ENCODE data around the gene DMD. TPM values are rescaled to one million over a fixed set of nuclear protein-coding genes. Genes with fewer than 3 reads are reported as not detected.

DMD gene
- total and polyA plus RNA-seq, 2 of the 13 experiments (the other 11 are each of a cell fraction or from before 2014, with no cell fraction given): 17.6 to 25.9 TPM

DNA sequence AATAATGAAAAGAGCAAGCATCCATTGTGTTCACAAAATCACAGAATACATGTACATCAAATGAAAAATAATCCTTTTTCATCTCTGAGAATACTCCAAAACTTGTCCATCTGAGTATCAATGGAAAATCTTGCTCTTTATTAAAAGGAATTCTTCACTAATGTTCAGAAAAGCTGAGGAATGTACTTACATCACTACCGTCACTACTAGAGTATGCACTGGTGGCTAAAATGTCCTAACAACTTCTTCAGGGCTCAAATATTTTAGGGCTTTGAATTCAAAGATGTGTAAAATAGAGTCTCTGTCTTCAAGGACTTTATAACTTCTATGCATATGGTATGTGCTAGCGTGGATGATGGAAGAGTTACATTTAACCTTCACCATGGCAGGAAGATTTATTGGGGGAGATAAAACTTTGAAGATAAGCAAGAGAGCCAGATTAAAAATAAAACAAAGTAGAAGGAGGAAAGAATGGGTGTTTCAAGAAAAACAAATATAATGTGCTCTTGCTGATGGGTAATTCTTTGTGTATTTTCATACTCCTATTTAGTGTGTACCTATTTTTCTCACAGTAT is 55.1 kb downstream of the DMD start:
- DNase-seq (ENCODE audit: low spot score): no peak
- ATAC-seq: no peak
- Histone ChIP-seq H4K20me1 (ENCODE audit: insufficient read depth, low read length) (no peaks in the 10 kb centered on the region), H3K27ac (ENCODE audit: extremely low read length, insufficient read depth, low read length) (no peak overlapping the region), H3K4me3 (replicated peaks in 1 of 3; ENCODE audit: insufficient read depth in 1 of 3, low read depth in 2 of 3, low read length in 3 of 3) (no peak overlapping the region), H2AFZ (ENCODE audit: low read length) (no peak overlapping the region), H3K4me2 (ENCODE audit: low read depth, low read length) (no peak overlapping the region), H3K36me3 (replicated peaks in 1 of 2; ENCODE audit: control insufficient read depth in 1 of 2, insufficient read depth in 2 of 2, low read length in 2 of 2) (no peaks in the 10 kb centered on the region), H3K4me1 (ENCODE audit: insufficient read depth, low read length) (no peaks in the 10 kb centered on the region), H3K79me2 (ENCODE audit: insufficient read depth, low read length) (no peaks in the 10 kb centered on the region), H3K9me3 (ENCODE audit: low read length) (no peaks in the 10 kb centered on the region), H3K27me3 (ENCODE audit: control insufficient read depth in 1 of 2, insufficient read depth in 2 of 2, low read length in 2 of 2) (no peaks in the 10 kb centered on the region), H3K9ac (ENCODE audit: insufficient read depth, low read depth, low read length) (no peak overlapping the region)
- ChIA-PET POLR2A (no interaction called here), CTCF (ENCODE audit: low intra/inter-chr PET ratio, low total read pairs) (no interaction called here)
- no peak for FAIRE-seq
- in situ Hi-C loops (cut with HindIII; ENCODE audit: extremely low pct_ligation_motif_present, low pct_unique_long_range_greater_than_20kb) (no loop called here), intact Hi-C loops (cut with micrococcal nuclease; ENCODE audit: unreplicated experiment) (no loop called here)
- WGBS (ENCODE audit: low lambda C conversion rate): 4% methylated on average over 2 of the region's 2 CpGs
- no TSS peak for BruUV-seq (replicated peaks)
- TF ChIP-seq HOXD1 (CRISPR knock-in tag; IDR thresholded peaks at IDR 0.05) (no peak), SIN3A (IDR thresholded peaks at IDR 0.05; ENCODE audit: borderline replicate concordance, low read depth, low read length) (no peak), ZNF225 (CRISPR knock-in tag; IDR thresholded peaks at IDR 0.05) (no peak), ZFP36L1 (CRISPR knock-in tag; IDR thresholded peaks at IDR 0.05) (no peak), ZNF879 (CRISPR knock-in tag; IDR thresholded peaks at IDR 0.05) (no peak), ZBTB42 (CRISPR knock-in tag; IDR thresholded peaks at IDR 0.05) (no peak), KMT2B (CRISPR knock-in tag; IDR thresholded peaks at IDR 0.05) (no peak)
- TF ChIP-seq, protein P1, sequence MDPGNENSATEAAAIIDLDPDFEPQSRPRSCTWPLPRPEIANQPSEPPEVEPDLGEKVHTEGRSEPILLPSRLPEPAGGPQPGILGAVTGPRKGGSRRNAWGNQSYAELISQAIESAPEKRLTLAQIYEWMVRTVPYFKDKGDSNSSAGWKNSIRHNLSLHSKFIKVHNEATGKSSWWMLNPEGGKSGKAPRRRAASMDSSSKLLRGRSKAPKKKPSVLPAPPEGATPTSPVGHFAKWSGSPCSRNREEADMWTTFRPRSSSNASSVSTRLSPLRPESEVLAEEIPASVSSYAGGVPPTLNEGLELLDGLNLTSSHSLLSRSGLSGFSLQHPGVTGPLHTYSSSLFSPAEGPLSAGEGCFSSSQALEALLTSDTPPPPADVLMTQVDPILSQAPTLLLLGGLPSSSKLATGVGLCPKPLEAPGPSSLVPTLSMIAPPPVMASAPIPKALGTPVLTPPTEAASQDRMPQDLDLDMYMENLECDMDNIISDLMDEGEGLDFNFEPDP (CRISPR knock-in tag; conservative IDR thresholded peaks at IDR 0.05): no peak
- TF ChIP-seq, protein P2, sequence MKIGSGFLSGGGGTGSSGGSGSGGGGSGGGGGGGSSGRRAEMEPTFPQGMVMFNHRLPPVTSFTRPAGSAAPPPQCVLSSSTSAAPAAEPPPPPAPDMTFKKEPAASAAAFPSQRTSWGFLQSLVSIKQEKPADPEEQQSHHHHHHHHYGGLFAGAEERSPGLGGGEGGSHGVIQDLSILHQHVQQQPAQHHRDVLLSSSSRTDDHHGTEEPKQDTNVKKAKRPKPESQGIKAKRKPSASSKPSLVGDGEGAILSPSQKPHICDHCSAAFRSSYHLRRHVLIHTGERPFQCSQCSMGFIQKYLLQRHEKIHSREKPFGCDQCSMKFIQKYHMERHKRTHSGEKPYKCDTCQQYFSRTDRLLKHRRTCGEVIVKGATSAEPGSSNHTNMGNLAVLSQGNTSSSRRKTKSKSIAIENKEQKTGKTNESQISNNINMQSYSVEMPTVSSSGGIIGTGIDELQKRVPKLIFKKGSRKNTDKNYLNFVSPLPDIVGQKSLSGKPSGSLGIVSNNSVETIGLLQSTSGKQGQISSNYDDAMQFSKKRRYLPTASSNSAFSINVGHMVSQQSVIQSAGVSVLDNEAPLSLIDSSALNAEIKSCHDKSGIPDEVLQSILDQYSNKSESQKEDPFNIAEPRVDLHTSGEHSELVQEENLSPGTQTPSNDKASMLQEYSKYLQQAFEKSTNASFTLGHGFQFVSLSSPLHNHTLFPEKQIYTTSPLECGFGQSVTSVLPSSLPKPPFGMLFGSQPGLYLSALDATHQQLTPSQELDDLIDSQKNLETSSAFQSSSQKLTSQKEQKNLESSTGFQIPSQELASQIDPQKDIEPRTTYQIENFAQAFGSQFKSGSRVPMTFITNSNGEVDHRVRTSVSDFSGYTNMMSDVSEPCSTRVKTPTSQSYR (CRISPR knock-in tag; IDR thresholded peaks at IDR 0.05; ENCODE audit: borderline replicate concordance): no peak
- TF ChIP-seq, protein P3, sequence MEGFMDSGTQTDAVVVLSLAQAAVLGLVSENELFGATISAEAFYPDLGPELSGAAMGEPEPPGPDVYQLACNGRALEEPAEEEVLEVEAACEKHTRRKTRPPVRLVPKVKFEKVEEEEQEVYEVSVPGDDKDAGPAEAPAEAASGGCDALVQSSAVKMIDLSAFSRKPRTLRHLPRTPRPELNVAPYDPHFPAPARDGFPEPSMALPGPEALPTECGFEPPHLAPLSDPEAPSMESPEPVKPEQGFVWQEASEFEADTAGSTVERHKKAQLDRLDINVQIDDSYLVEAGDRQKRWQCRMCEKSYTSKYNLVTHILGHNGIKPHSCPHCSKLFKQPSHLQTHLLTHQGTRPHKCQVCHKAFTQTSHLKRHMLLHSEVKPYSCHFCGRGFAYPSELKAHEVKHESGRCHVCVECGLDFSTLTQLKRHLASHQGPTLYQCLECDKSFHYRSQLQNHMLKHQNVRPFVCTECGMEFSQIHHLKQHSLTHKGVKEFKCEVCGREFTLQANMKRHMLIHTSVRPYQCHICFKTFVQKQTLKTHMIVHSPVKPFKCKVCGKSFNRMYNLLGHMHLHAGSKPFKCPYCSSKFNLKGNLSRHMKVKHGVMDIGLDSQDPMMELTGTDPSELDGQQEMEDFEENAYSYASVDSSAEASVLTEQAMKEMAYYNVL (CRISPR knock-in tag; IDR thresholded peaks at IDR 0.05; ENCODE audit: borderline replicate concordance): no peak

Measured in HepG2 (cell line).